HepG2 (cell line): ENCODE measurements around the gene FAM13B. TPM values are rescaled to one million over a fixed set of nuclear protein-coding genes. Genes with fewer than 3 reads are reported as not detected.

Source experiments
- ATAC-seq: fragments of 200-7000 bp; cut with Tn5 transposase; 3 replicates; pipeline ENCODE4 v1.9.1; 2020; ENCODE audit warnings: mild to moderate bottlenecking, moderate library complexity
- BruUV-seq: library from RNA; stranded (reverse); fragments of 400-500 nt; replicated peaks from 2 replicates; lab custom pipeline; 2021; lab: Mats Ljungman, UMichigan
- CTCF ChIA-PET: fragments of 300-600 bp; formaldehyde crosslinking; extraction: SDS; loops from one replicate; lab custom pipeline; 2021; ENCODE audit warnings: low total read pairs, inconsistent platforms, low intra/inter-chr PET ratio; lab: Yijun Ruan, JAX
- POLR2A ChIA-PET: fragments of 350-600 bp; sonication (Branson Sonifier 250); formaldehyde crosslinking; loops from one replicate; lab custom pipeline; 2020; ENCODE audit warnings: antibody characterized with exemption, inconsistent platforms; lab: Yijun Ruan, JAX
- DNase-seq: peaks from one replicate; pipeline ENCODE4 v3.0.0-alpha.2; 2015; ENCODE audit warnings: low spot score
- FAIRE-seq: peaks from 3 replicates; lab custom pipeline; 2011; peaks lifted over from hg19 to GRCh38; lab: Jason Lieb, UNC
- H2AFZ ChIP-seq: one replicate; pipeline ENCODE4 v1.6.1; 2011; ENCODE audit warnings: low read length, inconsistent platforms
- H3K27ac ChIP-seq: fragments of 300-600 bp; 3 replicates; pipeline ENCODE4 v1.8.0; 2011; ENCODE audit warnings: mixed run types, mild to moderate bottlenecking, mixed read lengths, low read length, inconsistent platforms; ENCODE audit not compliant: insufficient read depth; ENCODE audit errors: extremely low read length
- H3K27me3 ChIP-seq, 2 experiments: fragments of 200-600 bp in 1 of 2; 2 replicates in 1 of 2; 3 replicates in 1 of 2; pipeline versions ENCODE4 v1.6.0 to v1.8.0; 2011; ENCODE audit warnings: low read length in 2 of 2, mild to moderate bottlenecking in 2 of 2, moderate library complexity in 2 of 2, inconsistent platforms in 1 of 2; ENCODE audit not compliant: insufficient read depth in 2 of 2, control insufficient read depth in 1 of 2
- H3K36me3 ChIP-seq, 2 experiments: fragments of 200-600 bp in 1 of 2; replicated peaks in 1 of 2; 2 replicates in 1 of 2; 3 replicates in 1 of 2; pipeline versions ENCODE4 v1.5.1 to v1.8.0; 2011; ENCODE audit warnings: low read length in 2 of 2, inconsistent platforms in 1 of 2; ENCODE audit not compliant: insufficient read depth in 2 of 2, control insufficient read depth in 1 of 2
- H3K4me1 ChIP-seq: 2 replicates; pipeline ENCODE4 v1.5.1; 2012; ENCODE audit warnings: low read length, inconsistent platforms; ENCODE audit not compliant: insufficient read depth
- H3K4me2 ChIP-seq: 2 replicates; pipeline ENCODE4 v1.6.0; 2011; ENCODE audit warnings: low read depth, low read length, inconsistent platforms
- H3K4me3 ChIP-seq, 3 experiments: fragments of 200-600 bp in 1 of 3; sonication (generic), shearing (Covaris generic) in 1 of 3; replicated peaks in 1 of 3; 2 replicates each; pipeline ENCODE4 v1.5.1; 2011 to 2016; ENCODE audit warnings: low read length in 3 of 3, inconsistent platforms in 2 of 3, low read depth in 2 of 3, mild to moderate bottlenecking in 2 of 3, control low read depth in 1 of 3, mixed read lengths in 1 of 3; ENCODE audit not compliant: insufficient read depth in 1 of 3
- H3K79me2 ChIP-seq: one replicate; pipeline ENCODE4 v1.6.1; 2011; ENCODE audit warnings: low read length, inconsistent platforms; ENCODE audit not compliant: insufficient read depth
- H3K9ac ChIP-seq: 2 replicates; pipeline ENCODE4 v1.6.0; 2011; ENCODE audit warnings: mild to moderate bottlenecking, low read depth, low read length, inconsistent platforms; ENCODE audit not compliant: insufficient read depth
- H3K9me3 ChIP-seq: 2 replicates; pipeline ENCODE4 v1.5.1; 2012; ENCODE audit warnings: mild to moderate bottlenecking, low read length
- H4K20me1 ChIP-seq: 2 replicates; pipeline ENCODE4 v1.6.0; 2011; ENCODE audit warnings: inconsistent platforms, mild to moderate bottlenecking, low read length, moderate library complexity; ENCODE audit not compliant: insufficient read depth
- ARNT2 ChIP-seq: sonication (generic); formaldehyde crosslinking; IDR thresholded peaks from 2 replicates; pipeline ENCODE4 v1.8.0; 2022; ENCODE audit warnings: mild to moderate bottlenecking, low read depth, missing genetic modification reagents, moderate library complexity
- HES4 ChIP-seq: sonication (generic); formaldehyde crosslinking; IDR thresholded peaks from 2 replicates; pipeline ENCODE4 v1.9.0; 2021; ENCODE audit warnings: mild to moderate bottlenecking, missing genetic modification reagents, borderline replicate concordance
- KLF11 ChIP-seq: IDR thresholded peaks from 2 replicates; pipeline ENCODE4 v1.6.1; 2016; ENCODE audit warnings: missing compliant biosample characterization
- MEIS2 ChIP-seq: sonication (generic); formaldehyde crosslinking; IDR thresholded peaks from 2 replicates; pipeline ENCODE4 v1.9.0; 2021; ENCODE audit warnings: mild to moderate bottlenecking, missing genetic modification reagents
- ZNF296 ChIP-seq: sonication (generic); formaldehyde crosslinking; conservative IDR thresholded peaks from 2 replicates; pipeline ENCODE4 v1.5.0; 2020; ENCODE audit warnings: mild to moderate bottlenecking, missing genetic modification reagents
- ZNF331 ChIP-seq: sonication (generic); formaldehyde crosslinking; IDR thresholded peaks from 2 replicates; pipeline ENCODE4 v1.4.0; 2020; ENCODE audit warnings: missing genetic modification reagents
- ZNF333 ChIP-seq: sonication (generic); formaldehyde crosslinking; IDR thresholded peaks from 2 replicates; pipeline ENCODE4 v1.4.0; 2020; ENCODE audit warnings: mild to moderate bottlenecking, missing genetic modification reagents, borderline replicate concordance
- ZNF354B ChIP-seq: sonication (generic); formaldehyde crosslinking; IDR thresholded peaks from 2 replicates; pipeline ENCODE4 v1.8.0; 2022; ENCODE audit warnings: mild to moderate bottlenecking, missing genetic modification reagents
- ZNF547 ChIP-seq: sonication (generic); formaldehyde crosslinking; IDR thresholded peaks from 2 replicates; pipeline ENCODE4 v1.5.1; 2020; ENCODE audit warnings: mild to moderate bottlenecking, missing genetic modification reagents
- in situ Hi-C: cut with HindIII; loops from 2 replicates; pipeline ENCODE4 v1.10.0; 2017; ENCODE audit warnings: low pct_unique_long_range_greater_than_20kb; ENCODE audit not compliant: extremely low pct_ligation_motif_present
- intact Hi-C: fragments of 100-400 bp; cut with micrococcal nuclease; formaldehyde crosslinking; loops from one replicate; pipeline ENCODE4 v1.10.0; 2022; ENCODE audit not compliant: unreplicated experiment
- polyA plus RNA-seq, 8 experiments: library from polyadenylated mRNA; depleted of rRNA in 3 of 8; stranded (reverse) in 7 of 8; unstranded in 1 of 8; fragments of >200 nt; fragmentation: Illumina TruSeq in 4 of 8; extraction: Trizol in 4 of 8; gene quantifications; 2 replicates each; pipeline versions ENCODE4 v1.2.1 to v1.2.3, GENCODE V29; 2011 to 2016; ENCODE audit warnings: low read depth in 4 of 8, missing spikeins in 1 of 8, mixed read lengths in 1 of 8; ENCODE audit not compliant: insufficient read depth in 1 of 8
- total RNA-seq, 5 experiments: library from RNA; depleted of rRNA; stranded (reverse); fragments of >200 nt; fragmentation: Illumina TruSeq; extraction: Trizol; gene quantifications; 2 replicates each; pipeline ENCODE4 v1.2.3, GENCODE V29; 2016; ENCODE audit warnings: low read depth in 1 of 5
- TF ChIP-seq, protein P1 (sequence below): sonication (generic); formaldehyde crosslinking; IDR thresholded peaks from 2 replicates; pipeline ENCODE4 v1.8.0; 2022; ENCODE audit warnings: low read depth, missing genetic modification reagents
- TF ChIP-seq, protein P2 (sequence below): sonication (generic); formaldehyde crosslinking; IDR thresholded peaks from 2 replicates; pipeline ENCODE4 v1.5.1; 2020; ENCODE audit warnings: missing genetic modification reagents, mild to moderate bottlenecking, borderline replicate concordance
- TF ChIP-seq, protein P3 (sequence below): fragments of 450-650 bp; IDR thresholded peaks from 2 replicates; pipeline ENCODE4 v1.6.1; 2016
- TF ChIP-seq, protein P4 (sequence below): sonication (generic); formaldehyde crosslinking; IDR thresholded peaks from 2 replicates; pipeline ENCODE4 v1.8.1; 2023; ENCODE audit warnings: mild to moderate bottlenecking, missing genetic modification reagents
- TF ChIP-seq, protein P5 (sequence below): sonication (generic); formaldehyde crosslinking; IDR thresholded peaks from 2 replicates; pipeline ENCODE4 v1.5.1; 2020; ENCODE audit warnings: mild to moderate bottlenecking, moderate library complexity, missing genetic modification reagents

Gene FAM13B
- total and polyA plus RNA-seq, 2 of the 13 experiments (the other 11 are each of a cell fraction or from before 2014, with no cell fraction given), result 6.9 to 11.5 TPM

DNA sequence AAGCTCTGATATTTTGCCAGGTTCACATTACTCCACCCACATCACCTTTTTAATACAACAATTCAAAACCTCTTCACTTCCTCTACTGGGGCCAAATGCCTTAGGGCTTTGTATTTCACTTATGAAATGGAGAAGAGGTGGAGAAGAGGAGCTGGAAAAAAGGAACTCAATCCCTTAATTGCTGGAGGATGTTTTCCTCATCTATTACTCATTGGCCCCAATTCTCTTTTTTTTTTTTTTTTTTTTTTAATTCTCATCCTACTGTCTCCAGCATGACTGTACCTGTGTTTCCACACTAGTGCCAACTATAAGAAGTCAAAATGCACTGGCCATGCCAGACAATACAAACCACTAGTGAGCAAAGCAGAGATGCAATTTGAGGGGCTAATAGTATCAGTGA is 20.9 kb downstream of the FAM13B start:
- Histone ChIP-seq H4K20me1 (no peaks in the 10 kb centered on the region), H3K4me1 (no peaks in the 10 kb centered on the region), H2AFZ (no peak overlapping the region), H3K4me3 (no peak overlapping the region), H3K9ac (no peak overlapping the region), H3K79me2 (no peaks in the 10 kb centered on the region), H3K27me3 (no peaks in the 10 kb centered on the region), H3K4me2 (no peak overlapping the region), H3K27ac (no peak overlapping the region), H3K36me3 (peaks cover 1 to 46% of the 10 kb centered on the region in 2 experiments), H3K9me3 (no peaks in the 10 kb centered on the region)
- CTCF ChIA-PET, result no interaction called here
- intact Hi-C loops, result no loop called here
- ATAC-seq (no peak), FAIRE-seq (no peak), DNase-seq (no peak)
- TF ChIP-seq KLF11 (no peak), ZNF331 (CRISPR knock-in tag) (no peak), ZNF547 (CRISPR knock-in tag) (no peak), MEIS2 (CRISPR knock-in tag) (no peak), ZNF333 (CRISPR knock-in tag) (no peak), ZNF354B (CRISPR knock-in tag) (no peak), HES4 (CRISPR knock-in tag) (no peak), ZNF296 (no peak), ARNT2 (no peak)
- TF ChIP-seq, protein P1, sequence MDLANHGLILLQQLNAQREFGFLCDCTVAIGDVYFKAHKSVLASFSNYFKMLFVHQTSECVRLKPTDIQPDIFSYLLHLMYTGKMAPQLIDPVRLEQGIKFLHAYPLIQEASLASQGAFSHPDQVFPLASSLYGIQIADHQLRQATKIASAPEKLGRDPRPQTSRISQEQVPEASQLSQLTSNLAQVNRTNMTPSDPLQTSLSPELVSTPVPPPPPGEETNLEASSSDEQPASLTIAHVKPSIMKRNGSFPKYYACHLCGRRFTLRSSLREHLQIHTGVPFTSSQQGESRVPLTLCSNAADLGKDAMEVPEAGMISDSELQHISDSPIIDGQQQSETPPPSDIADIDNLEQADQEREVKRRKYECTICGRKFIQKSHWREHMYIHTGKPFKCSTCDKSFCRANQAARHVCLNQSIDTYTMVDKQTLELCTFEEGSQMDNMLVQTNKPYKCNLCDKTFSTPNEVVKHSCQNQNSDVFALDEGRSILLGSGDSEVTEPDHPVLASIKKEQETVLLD (CRISPR knock-in tag), result no peak
- TF ChIP-seq, protein P2, sequence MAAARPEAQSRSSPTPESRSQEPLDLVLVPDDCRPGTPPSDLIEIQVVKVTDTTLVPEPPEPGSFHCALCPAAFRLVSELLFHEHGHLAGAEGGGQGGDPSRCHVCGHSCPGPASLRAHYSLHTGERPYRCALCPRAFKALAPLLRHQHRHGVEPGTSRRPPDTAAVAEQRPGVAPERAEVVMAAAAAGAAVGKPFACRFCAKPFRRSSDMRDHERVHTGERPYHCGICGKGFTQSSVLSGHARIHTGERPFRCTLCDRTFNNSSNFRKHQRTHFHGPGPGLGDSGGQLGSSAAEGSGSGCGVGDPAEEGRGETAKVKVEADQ (CRISPR knock-in tag), result no peak
- TF ChIP-seq, protein P3, sequence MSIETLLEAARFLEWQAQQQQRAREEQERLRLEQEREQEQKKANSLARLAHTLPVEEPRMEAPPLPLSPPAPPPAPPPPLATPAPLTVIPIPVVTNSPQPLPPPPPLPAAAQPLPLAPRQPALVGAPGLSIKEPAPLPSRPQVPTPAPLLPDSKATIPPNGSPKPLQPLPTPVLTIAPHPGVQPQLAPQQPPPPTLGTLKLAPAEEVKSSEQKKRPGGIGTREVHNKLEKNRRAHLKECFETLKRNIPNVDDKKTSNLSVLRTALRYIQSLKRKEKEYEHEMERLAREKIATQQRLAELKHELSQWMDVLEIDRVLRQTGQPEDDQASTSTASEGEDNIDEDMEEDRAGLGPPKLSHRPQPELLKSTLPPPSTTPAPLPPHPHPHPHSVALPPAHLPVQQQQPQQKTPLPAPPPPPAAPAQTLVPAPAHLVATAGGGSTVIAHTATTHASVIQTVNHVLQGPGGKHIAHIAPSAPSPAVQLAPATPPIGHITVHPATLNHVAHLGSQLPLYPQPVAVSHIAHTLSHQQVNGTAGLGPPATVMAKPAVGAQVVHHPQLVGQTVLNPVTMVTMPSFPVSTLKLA, result no peak
- TF ChIP-seq, protein P4, sequence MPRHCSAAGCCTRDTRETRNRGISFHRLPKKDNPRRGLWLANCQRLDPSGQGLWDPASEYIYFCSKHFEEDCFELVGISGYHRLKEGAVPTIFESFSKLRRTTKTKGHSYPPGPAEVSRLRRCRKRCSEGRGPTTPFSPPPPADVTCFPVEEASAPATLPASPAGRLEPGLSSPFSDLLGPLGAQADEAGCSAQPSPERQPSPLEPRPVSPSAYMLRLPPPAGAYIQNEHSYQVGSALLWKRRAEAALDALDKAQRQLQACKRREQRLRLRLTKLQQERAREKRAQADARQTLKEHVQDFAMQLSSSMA (CRISPR knock-in tag), result no peak
- TF ChIP-seq, protein P5, sequence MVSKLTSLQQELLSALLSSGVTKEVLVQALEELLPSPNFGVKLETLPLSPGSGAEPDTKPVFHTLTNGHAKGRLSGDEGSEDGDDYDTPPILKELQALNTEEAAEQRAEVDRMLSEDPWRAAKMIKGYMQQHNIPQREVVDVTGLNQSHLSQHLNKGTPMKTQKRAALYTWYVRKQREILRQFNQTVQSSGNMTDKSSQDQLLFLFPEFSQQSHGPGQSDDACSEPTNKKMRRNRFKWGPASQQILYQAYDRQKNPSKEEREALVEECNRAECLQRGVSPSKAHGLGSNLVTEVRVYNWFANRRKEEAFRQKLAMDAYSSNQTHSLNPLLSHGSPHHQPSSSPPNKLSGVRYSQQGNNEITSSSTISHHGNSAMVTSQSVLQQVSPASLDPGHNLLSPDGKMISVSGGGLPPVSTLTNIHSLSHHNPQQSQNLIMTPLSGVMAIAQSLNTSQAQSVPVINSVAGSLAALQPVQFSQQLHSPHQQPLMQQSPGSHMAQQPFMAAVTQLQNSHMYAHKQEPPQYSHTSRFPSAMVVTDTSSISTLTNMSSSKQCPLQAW (CRISPR knock-in tag), result no peak
- in situ Hi-C loops, result no loop called here
- no TSS peak for BruUV-seq
- POLR2A ChIA-PET, result no interaction called here
